Stimulated activated CD4-positive, alpha-beta T cell treated with anti-CD3 and anti-CD28 coated beads, TNF-alpha, amount 100 ng/mL, for 4 hours (primary cell): ENCODE measurements around the gene MUC4.
"Not testable (repeated sequence)": the region's sequence is repeated elsewhere in the genome, so short reads cannot be mapped to it uniquely, and the experiment has no call there.

ENCODE experiments used
- DNase-seq, 3 experiments: peaks; one replicate each; pipeline ENCODE4 v3.0.0-alpha.2; 2020; ENCODE audit warnings: low read depth in 3 of 3

MUC4 gene

DNA sequence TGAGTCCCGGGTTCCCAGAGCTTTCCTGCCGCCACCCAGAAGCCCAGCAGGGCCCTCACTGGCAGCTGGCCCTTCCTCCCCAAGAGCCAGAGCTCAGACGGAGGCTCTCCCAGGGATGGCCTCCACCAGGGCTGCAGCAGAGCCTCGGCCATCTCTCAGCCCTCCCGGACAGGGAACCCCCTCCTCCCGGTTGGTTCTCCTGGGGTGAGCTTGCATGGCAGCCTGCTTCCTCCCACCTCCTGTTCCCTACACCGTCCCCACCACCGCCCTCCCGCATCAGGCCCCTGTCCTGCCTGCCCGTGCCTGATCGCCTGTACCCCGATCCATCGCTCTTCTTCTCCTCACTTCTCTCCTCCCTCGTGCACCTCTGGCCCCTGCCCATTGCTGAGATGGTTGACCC, 24.1 kb upstream of the MUC4 start:
- DNase-seq = no peak

DNA sequence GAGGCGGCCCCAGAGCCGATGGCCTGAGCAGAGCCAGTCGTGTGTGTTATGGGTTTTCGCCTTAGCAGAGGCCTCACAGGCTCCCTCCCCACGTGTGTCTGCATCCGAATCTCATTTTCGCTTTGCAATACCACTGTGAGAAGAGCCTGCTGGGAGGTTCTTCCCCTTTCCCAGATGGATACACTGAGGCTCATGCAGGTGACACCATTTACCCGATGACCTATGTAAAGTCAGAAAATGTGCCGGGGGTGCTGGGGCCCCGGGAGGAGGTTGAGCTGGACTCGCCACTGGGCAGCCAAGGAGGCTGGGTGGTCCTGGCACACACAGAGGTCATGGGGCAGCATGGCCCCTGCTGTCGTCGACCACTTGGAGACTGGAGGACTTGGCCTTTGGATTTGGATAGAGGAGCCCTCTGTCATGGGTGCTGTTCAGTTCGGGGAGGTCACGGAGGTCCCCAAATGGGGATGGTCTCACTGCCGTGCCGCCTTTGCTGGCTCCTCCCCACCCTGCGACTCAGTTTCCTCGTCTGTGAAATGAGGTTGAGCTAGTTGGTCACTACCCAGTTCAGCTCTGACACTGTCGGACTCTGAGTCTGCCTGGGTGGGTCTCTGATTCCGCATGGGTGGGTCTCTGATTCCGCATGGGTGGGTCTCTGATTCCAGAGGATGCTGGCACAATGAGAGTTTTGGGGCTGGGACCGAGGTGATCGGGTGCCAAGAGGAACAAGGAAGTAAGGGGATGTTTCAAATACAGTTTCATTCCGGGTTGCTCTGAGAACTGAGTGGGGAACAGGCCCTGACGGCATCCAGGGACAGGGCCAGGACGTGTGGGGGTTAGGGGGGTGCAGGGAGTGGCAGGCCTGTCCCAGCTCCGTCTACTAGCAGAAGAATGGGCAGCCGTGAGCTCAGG, 23.2 kb upstream of the MUC4 start:
- DNase-seq = no peak

DNA sequence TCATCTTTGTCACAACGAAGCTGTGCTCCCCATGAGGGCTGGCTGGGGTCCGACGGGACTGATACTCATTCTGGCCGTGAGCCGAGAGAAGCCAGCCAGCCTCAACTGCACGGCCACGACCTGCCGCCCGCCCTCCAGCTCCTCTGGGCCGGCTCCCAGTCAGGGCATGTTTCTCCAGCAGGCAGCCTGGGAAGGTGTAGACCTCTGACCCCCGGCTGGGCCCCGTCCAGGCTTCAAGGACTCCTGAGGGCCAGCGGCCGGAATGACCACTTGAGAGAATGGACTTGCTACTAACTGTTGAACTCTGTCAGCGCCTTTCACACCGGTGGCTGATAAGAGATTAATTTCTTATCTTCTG, 18.1 kb upstream of the MUC4 start:
- no peak for DNase-seq

DNA sequence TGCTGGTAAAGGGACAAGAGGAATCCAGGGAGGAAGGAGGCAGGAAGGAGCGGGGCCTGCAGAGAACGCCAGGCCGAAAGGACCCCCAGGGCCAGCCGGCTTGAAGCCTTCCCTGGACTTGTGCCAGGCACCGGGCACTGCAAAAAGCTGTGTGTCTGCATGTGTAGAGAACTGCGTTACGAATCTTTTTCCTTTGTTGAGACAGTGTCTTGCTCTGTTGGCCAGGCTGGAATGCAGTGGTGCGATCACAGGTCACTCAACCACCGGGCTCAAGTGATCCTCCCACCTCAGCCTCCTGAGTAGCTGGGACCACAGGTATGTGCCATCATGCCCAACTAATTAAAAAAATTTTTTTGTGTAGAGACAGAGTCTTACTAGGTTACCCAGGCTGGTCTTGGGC, 17.0 kb upstream of the MUC4 start:
- DNase-seq = no peak

DNA sequence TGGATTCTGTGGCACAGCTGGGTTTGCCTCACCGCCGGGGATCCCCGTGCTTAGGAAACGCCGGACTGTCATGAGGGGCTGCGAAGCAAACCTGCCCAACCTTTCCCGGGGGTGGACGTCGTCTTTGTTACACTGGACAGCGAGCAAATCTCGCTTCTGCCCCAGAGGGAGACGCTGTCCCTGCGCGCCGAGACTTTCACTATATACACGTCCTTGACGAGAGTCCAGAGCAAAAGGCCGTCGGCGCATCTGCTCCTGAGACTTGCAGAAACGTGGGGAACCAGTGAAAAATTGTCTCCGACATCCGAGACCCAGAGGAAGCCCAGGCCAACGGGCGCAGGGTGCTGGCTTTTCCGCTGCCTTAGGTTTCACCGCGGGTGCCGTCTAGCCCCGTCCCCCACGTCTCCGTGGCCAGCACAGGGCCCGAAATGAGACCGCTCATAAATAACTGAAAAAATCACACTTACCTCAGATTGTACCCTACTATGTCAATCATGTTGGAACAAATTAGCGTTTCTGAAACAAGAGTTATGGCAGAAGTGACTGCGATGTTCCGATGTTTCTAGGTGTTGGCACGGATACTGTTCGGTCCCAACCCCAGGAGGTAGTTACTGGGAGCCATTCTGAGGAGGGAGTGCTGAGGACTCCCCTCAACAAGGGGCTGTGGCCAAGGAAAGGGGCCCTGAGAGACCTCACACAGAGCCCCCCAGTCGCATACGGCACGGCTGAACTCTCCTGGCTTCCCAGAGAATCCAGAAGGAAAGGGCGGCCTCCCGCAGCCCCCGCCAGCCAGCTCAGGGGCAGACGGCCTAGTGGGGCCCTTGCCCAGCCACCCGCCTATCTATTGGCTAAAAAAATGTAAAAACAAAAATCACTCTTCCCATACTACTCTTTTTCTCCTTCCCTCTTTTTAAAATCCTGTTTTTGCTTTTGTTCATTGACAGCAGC, 14.4 kb upstream of the MUC4 start:
- DNase-seq = no peak

DNA sequence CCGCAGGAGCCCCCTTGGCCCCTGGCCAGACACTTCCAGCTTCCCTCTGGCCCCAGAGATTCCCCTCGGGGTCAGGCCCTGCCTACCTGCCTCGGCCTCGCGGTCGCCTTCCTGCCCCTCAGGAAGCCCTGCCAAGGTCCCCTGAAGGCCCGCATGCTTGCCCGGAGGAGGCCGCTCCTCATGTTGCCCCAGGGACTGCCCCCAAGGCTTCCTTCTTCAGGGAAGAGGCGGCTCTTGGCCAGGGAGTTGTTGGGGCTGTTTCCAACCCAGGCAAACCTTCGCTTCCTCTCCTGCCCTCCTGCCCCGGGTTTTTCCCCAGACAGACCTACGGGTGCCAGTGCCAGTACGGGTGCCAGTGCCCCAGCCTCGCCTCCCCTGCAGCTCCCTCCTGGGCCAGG, 13.5 kb upstream of the MUC4 start:
- no peak for DNase-seq

DNA sequence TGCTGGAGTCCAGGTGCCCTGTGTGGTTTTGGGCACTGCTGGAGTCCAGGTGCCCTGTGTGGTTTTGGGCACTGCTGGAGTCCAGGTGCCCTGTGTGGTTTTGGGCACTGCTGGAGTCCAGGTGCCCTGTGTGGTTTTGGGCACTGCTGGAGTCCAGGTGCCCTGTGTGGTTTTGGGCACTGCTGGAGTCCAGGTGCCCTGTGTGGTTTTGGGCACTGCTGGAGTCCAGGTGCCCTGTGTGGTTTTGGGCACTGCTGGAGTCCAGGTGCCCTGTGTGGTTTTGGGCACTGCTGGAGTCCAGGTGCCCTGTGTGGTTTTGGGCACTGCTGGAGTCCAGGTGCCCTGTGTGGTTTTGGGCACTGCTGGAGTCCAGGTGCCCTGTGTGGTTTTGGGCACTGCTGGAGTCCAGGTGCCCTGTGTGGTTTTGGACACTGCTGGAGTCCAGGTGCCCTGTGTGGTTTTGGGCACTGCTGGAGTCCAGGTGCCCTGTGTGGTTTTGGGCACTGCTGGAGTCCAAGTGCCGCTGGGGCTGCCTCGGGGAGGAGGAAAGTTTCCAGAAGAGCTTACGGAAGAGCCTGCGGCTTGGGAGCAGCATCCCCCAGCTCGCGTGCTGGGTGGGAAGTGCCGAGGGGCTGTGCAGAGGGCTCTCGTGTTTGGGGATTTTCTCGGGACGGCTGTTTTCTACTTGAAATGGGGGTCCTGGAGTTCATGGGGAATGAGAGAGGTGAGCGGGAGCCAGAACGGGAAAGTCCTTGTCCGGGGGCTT, 12.9 kb upstream of the MUC4 start:
- not testable (repeated sequence) for DNase-seq

DNA sequence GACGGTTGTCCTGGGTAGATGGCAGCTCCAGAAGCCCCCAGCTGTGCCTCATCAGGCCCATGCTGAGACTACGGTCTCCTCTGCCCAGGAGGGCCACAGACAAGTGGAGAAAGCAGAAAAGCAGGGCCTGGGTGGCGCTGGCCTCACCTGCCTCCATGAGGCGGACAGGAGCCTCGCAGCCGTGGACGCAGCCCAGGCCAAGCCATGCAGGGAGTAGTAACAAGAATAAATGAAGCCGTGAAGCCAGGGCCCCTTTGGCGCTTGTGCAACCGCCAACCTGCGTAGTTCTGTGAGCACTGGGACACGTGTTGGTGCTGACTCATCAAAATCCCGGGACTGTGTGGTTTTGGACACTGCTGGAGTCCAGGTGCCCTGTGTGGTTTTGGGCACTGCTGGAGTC, 12.3 kb upstream of the MUC4 start:
- DNase-seq = no peak

DNA sequence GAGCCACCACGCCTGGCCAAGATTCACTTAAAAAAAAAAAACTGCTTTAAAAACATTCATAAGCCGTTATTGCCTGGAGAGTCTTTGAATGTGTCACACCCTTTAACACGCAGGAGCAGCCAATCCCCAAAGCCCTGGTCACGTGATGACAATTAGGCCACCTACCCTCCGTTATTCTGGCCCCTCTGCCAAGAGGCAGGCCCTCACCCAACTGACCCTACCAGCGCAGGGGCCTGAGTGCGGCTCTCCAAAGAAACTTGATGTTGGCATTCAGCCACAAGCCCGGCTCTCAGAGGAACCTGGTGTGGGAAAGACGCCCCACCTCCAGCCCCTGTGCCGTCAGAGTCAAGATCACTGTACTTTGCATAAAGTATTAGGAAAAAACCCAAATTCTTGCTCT, 11.6 kb upstream of the MUC4 start:
- DNase-seq = no peak

DNA sequence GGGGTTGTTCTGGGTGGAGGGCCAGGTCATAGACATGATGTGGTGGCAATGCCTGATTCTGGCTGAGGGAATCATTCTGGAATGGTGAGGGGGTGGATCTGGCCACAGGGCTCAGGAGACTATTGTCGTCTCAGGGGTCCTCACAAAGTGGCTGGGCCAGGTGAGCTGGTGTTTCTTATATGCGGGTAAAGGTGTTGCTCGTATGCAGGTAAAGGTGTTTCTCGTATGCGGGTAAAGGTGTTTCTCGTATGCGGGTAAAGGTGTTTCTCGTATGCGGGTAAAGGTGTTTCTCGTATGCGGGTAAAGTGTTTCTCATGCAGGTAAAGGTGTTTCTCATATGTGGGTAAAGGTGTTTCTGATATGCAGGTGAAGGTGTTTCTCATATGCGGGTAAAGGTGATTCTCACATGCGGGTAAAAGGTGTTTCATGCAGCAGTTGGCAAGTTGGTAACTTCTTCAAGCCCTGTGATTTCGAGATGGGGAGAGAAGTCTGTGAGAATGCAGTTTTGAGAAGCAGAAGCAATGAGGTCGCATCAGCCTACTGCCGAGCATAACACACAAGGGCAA, 10.5 kb upstream of the MUC4 start:
- DNase-seq = no peak

DNA sequence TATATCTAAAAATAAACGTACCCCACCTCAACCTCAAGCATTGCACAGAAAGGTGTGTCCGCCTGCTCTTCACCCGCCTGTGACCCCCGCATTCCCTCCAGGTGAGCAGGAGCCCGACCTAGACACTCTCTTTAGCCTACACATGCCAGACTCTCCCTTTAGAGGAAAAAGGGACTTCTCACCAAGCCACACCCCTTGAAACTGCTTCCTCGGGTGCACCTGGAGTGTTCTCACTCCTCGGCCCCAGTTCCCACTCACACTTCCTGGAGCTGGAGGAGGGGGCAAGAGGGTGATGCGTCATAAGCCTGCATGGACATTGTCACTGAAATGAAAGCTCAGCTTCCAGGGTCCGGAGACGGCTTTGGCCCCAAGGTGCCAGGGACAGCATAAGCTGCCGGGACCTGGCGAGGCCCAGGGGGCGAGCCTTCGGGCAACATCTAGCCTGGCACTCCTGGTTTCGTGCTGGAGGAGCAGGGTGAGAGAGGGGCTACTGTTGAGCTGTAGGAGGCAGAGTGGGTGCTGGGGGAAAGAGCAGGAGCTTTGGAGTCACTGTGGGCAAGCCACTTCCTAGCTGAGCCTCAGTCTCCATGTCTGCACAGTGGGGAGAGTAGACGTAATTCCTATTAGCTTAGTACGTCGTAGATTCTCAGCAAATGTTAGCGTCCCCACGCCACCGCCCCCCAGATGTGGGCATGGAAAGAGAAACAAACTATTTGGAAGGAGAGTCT, 9.8 kb upstream of the MUC4 start:
- no peak for DNase-seq

DNA sequence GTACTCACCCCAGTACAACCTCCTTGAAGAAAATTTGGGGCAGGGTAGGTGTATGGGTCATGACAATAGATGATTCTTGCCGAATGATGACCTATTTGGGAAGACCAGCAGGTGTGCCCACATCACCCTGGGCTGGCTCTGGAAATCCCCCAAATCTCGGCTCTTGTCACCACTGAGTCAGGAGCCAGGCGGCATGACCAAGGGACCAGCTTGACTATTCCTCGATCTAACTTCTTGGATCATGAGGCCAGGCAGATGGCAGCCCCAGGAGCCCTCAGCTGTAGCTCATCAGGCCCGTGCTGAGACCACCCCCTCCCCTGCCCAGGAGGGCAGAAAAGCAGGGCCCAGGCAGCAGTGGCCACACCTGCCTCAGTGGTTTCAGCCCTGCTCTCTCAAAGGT, 9.2 kb upstream of the MUC4 start:
- no peak for DNase-seq

DNA sequence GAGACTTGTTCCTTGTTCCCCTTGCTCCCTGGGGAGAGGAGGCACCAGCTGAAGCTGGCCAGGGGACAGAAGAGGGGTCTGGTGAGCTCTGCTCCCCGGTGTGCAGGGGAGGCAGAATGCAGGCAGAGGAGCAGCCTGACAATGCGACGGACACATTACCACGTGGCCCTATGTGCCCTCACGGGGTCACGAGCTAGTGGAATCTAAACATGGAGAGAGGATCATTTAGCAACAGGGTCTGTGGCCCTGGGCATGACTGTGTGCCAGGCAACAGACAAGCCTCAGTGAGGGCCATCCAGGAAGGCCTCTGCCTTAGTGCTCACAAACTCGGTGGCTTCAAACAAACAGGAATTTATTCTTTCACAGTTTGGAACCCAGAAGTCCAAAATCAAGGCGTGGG, 8.5 kb upstream of the MUC4 start:
- DNase-seq = no peak

DNA sequence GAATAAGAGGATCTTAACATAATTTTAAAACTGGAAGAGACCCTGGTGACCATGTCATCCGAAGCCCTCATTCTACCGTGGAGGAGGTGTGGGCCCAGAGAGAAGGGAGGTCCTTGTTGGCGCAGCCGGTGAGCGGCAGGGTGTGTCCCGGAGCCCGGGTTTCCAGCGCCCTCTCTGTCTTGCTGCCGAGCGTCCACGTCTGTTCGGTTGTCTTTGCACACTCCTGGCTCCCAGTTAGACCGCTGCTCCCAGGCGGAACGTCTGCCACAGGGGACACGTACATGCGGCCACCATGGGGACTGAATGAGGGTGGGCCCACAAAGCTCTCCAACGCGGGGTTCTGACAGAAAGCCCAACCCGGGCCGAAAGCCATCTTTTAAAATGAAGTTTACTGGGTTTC, 6.6 kb upstream of the MUC4 start:
- no peak for DNase-seq

DNA sequence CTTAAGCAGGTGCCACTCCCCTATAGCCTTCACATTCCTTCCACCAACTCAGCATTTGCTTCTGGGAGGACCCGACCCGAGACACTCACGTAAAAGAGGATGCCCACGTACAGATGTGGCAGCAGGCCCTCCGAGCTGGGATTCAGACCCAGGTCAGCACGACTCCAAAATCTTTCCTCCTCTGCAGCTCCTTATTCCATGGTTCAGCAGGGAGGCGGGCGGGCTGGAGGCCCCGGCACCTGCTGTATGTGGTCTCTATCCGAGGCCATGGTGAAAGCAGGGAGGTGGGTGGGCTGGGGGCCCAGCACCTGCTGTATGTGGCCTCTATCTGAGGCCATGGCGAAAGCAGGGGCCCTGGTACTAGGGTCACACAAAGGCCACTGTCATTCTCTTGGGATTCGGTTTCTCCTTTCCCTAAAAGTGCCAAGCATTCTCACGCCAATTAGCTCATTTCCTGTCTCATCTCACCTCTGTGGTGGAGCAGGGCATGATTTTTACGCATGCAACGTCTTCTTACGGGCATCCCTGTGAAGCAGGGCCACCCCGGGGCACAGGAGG, 5.9 kb upstream of the MUC4 start:
- DNase-seq = no peak

DNA sequence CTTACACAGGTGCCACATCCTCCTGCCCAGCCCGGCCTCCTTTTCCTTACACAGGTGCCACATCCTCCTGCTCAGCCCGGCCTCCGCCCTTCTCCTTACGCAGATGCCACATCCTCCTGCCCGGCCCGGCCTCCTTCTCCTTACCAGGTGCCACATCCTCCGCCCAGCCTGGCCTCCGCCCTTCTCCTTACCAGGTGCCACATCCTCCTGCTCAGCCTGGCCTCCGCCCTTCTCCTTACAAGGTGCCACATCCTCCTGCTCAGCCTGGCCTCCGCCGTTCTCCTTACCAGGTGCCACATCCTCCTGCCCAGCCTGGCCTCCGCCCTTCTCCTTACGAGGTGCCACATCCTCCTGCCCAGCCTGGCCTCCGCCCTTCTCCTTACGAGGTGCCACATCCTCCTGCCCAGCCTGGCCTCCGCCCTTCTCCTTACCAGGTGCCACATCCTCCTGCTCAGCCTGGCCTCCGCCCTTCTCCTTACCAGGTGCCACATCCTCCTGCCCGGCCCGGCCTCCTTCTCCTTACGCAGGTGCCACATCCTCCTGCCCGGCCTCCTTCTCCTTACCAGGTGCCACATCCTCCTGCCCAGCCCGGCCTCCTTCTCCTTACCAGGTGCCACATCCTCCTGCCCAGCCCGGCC, 4.7 kb upstream of the MUC4 start:
- not testable (repeated sequence) for DNase-seq

DNA sequence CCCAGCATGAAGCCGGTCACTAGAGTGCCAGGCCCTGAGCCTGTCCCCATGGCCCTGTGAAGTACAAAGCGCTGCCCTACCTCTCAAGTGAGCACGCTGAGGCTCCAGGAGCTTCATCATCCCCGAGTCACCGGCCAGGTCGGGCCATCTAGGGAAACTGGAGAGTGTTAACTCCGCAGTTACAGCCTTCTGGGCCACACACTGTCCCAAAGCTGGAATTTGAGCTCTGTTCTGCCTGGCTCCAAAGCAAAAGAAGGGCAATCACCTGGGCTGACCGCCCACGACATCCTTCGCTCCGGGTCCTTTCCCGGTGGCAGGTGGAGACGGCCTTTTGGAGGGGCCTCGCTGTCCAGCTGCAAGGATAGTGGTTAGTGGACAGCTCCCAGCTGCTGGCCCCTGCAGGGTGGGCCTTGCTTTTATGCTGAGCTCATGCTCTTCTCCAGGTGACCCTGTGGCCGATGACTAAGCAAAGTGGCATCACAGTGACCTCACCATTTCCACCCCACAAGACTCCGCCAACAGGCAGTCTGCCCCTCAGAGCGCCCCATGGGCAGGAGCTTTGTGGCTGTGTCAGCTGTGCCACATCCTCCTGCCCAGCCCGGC, 3.5 kb upstream of the MUC4 start:
- DNase-seq = no peak

DNA sequence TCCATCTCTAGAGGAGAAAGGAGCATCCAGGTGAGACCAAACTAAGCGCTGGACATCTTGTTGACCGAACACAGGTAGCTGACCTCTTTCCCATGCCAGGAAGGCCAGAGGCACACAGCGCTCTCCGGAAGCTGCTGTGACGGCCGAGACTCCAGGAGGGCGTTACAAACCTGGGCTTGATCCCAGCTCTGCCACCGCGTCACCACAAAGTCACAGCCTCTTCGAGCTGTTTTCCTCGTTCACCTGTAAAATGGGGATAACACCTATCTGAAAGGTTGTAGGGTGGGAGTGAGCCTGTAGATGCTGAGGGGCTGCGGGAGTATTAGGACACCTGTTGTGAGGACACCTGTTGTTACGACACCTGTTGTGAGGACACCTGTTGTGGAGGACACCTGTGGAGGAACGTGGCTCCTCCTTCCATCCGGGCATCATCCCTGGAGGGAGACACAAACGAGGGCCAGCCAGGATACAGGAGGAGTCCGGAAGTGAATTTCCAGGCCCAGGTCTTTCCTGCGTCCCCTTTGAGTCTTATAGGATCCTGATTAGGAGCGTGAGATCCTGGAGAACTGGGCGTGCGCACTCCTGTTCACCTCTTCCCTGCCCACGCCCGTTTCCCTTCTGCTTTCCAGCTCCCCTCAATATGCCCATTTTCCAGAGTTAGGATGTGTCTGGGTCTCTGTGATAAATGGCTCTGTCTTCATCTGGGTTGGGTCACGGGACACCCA, 2.3 kb upstream of the MUC4 start:
- no peak for DNase-seq

DNA sequence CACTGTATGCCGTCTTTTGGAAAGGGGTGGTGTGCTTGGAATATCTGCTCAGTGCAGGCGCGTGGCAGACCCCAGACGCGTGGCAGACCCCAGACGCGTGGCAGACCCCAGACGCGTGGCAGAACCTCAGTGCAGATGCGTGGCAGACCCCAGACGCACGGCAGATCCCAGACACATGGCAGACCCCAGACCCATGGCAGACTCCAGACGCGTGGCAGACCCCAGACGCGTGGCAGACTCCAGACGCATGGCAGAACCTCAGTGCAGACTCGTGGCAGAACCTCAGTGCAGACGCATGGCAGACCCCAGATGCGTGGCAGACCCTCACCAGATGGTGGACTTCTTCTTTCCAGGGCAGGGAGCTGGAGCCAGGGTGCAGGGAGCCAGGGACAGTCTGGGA, 637 bp upstream of the MUC4 start:
- DNase-seq = no peak
